HCT116 (cell line): ENCODE data around the gene PYY. TPM values are rescaled to one million over a fixed set of nuclear protein-coding genes. Genes with fewer than 3 reads are reported as not detected.

Source experiments
- ATAC-seq: fragments of 200-7000 bp; cut with Tn5 transposase; 2 replicates; pipeline ENCODE4 v1.9.1; 2020; ENCODE audit warnings: mild to moderate bottlenecking, moderate library complexity
- BruUV-seq: library from RNA; stranded (reverse); fragments of 400-500 nt; replicated peaks from 2 replicates; lab custom pipeline; 2021; lab: Mats Ljungman, UMichigan
- CTCF ChIA-PET: fragments of 300-600 bp; sonication (Branson Sonifier 250); formaldehyde crosslinking; loops from one replicate; lab custom pipeline; 2021; ENCODE audit warnings: antibody characterized with exemption; lab: Charles Lee
- POLR2A ChIA-PET: fragments of 300-600, 350-600 bp; sonication (Branson Sonifier 250); formaldehyde crosslinking; loops from one replicate; lab custom pipeline; 2021; ENCODE audit warnings: antibody characterized with exemption; lab: Charles Lee
- RAD21 ChIA-PET, 2 experiments: fragments of 300-600 bp; sonication (Branson Sonifier 250); formaldehyde crosslinking; loops; one replicate each; lab custom pipeline; 2023; ENCODE audit warnings: low total read pairs in 2 of 2; ENCODE audit not compliant: uncharacterized antibody in 2 of 2, unreplicated experiment in 2 of 2, low non-redundant PET in 1 of 2; lab: Charles Lee
- DNase-seq: peaks from one replicate; pipeline ENCODE4 v3.0.0-alpha.2; 2010; ENCODE audit warnings: low read depth, low spot score
- H2AFZ ChIP-seq: fragments of 200-600 bp; shearing (Covaris generic), sonication (generic); 2 replicates; pipeline ENCODE4 v1.6.1; 2017; ENCODE audit warnings: low read depth, mixed run types, mixed read lengths, antibody characterized with exemption, low read length; ENCODE audit not compliant: poor library complexity, severe bottlenecking
- H3K27ac ChIP-seq: 2 replicates; pipeline ENCODE4 v1.5.1; 2012; ENCODE audit warnings: low read depth, low read length
- H3K27me3 ChIP-seq: fragments of 200-600 bp; sonication (generic); 2 replicates; pipeline ENCODE4 v1.6.1; 2016; ENCODE audit warnings: mixed run types, low read length, mixed read lengths; ENCODE audit not compliant: insufficient read depth
- H3K36me3 ChIP-seq, 2 experiments: fragments of 200-500 bp in 1 of 2; fragments of 200-600 bp in 1 of 2; sonication (Bioruptor generic) in 1 of 2; sonication (generic) in 1 of 2; 2 replicates each; pipeline versions ENCODE4 v1.5.1 to v1.6.1; 2014 to 2016; ENCODE audit warnings: low read length in 2 of 2, inconsistent platforms in 1 of 2, mixed read lengths in 1 of 2, mixed run types in 1 of 2; ENCODE audit not compliant: insufficient read depth in 2 of 2, control insufficient read depth in 1 of 2
- H3K4me1 ChIP-seq, 2 experiments: fragments of 200-600 bp in 1 of 2; sonication (generic) in 1 of 2; 2 replicates each; pipeline versions ENCODE4 v1.5.1 to v1.6.1; 2012 to 2017; ENCODE audit warnings: low read length in 2 of 2, inconsistent platforms in 1 of 2, mild to moderate bottlenecking in 1 of 2, mixed read lengths in 1 of 2, mixed run types in 1 of 2, moderate library complexity in 1 of 2; ENCODE audit not compliant: insufficient read depth in 2 of 2, control insufficient read depth in 1 of 2
- H3K4me2 ChIP-seq: fragments of 200-600 bp; sonication (generic); 2 replicates; pipeline ENCODE4 v1.6.1; 2017; ENCODE audit warnings: mixed run types, low read length, mixed read lengths
- H3K4me3 ChIP-seq, 2 experiments: fragments of 200-600 bp in 1 of 2; sonication (generic) in 1 of 2; replicated peaks in 1 of 2; 2 replicates each; pipeline ENCODE4 v1.5.1; 2011 to 2016; ENCODE audit warnings: low read length in 2 of 2, control low read depth in 1 of 2, low read depth in 1 of 2, mild to moderate bottlenecking in 1 of 2, mixed read lengths in 1 of 2, mixed run types in 1 of 2
- H3K79me2 ChIP-seq: fragments of 200-600 bp; sonication (generic); 2 replicates; pipeline ENCODE4 v1.6.1; 2017; ENCODE audit warnings: mild to moderate bottlenecking, mixed run types, low read length, moderate library complexity, mixed read lengths; ENCODE audit not compliant: insufficient read depth
- H3K9ac ChIP-seq: fragments of 200-600 bp; sonication (generic); 2 replicates; pipeline ENCODE4 v1.6.1; 2016; ENCODE audit warnings: low read length, mixed read lengths
- H3K9me2 ChIP-seq: fragments of 200-600 bp; sonication (generic), shearing (Covaris generic); 2 replicates; pipeline ENCODE4 v1.6.1; 2017; ENCODE audit warnings: mixed run types, mild to moderate bottlenecking, moderate library complexity; ENCODE audit not compliant: insufficient read depth
- H3K9me3 ChIP-seq, 2 experiments: fragments of 200-500 bp in 1 of 2; fragments of 200-600 bp in 1 of 2; sonication (Bioruptor generic) in 1 of 2; sonication (generic) in 1 of 2; 2 replicates each; pipeline ENCODE4 v1.6.1; 2014 to 2017; ENCODE audit warnings: low read length in 2 of 2, mixed read lengths in 2 of 2, inconsistent platforms in 1 of 2, low read depth in 1 of 2, mild to moderate bottlenecking in 1 of 2, mixed run types in 1 of 2, moderate library complexity in 1 of 2; ENCODE audit not compliant: control insufficient read depth in 1 of 2, insufficient read depth in 1 of 2
- H4K20me1 ChIP-seq: fragments of 200-600 bp; sonication (generic), shearing (Covaris generic); 2 replicates; pipeline ENCODE4 v1.6.1; 2017; ENCODE audit warnings: mixed run types, mild to moderate bottlenecking, moderate library complexity; ENCODE audit not compliant: insufficient read depth
- EZH2 ChIP-seq: fragments of 200-600 bp; sonication (generic); IDR thresholded peaks from 2 replicates; pipeline ENCODE4 v1.6.1; 2017; ENCODE audit warnings: antibody characterized with exemption, mixed run types
- RAD21 ChIP-seq: IDR thresholded peaks from 2 replicates; pipeline ENCODE4 v1.6.1; 2012; ENCODE audit warnings: low read depth, mild to moderate bottlenecking
- SP1 ChIP-seq: IDR thresholded peaks from 2 replicates; pipeline ENCODE4 v1.6.1; 2012; ENCODE audit warnings: low read depth
- TCF7L2 ChIP-seq: IDR thresholded peaks from 2 replicates; pipeline ENCODE4 v1.7.0; 2011; ENCODE audit warnings: borderline replicate concordance, inconsistent platforms; ENCODE audit not compliant: insufficient read depth, insufficient read length; ENCODE audit errors: extremely low read depth
- intact Hi-C: fragments of 100-400 bp; cut with micrococcal nuclease; formaldehyde crosslinking; loops from 2 replicates; pipeline ENCODE4 v1.10.0; 2022
- total RNA-seq: library from RNA; stranded (reverse); gene quantifications from one replicate; pipeline ENCODE4 v1.2.1, GENCODE V29; 2021; ENCODE audit not compliant: unreplicated experiment
- TF ChIP-seq, protein P1 (sequence below): IDR thresholded peaks from 2 replicates; pipeline ENCODE4 v1.6.1; 2012

PYY gene
- total RNA-seq, 1 experiment from 2014 or later = 0.52 TPM

DNA sequence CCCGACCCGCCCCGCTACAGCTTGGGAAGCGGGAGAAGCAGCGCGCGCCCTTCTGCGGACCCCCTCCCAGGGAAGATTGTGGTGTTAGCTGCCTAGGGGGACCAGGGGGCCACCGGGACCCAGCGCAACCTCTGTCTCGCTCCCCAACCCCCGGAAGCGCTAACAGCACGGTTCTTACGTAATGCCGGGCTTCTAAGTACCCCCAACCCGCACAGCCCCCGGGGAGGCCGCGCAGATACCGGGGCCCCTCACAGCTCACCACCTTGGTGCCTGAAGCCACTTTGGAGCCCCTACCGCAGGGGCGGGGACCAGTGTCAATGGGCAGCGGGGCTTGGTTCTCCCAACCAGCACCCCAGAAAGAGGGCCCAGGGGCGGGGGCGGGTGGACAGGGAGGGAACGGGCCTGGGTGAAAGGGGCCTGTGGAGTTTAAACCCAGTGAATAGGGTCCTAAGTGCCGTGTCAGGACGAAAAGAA lies 46.8 kb downstream of the PYY start:
- no peaks in the 10 kb centered on the region for H3K79me2 ChIP-seq
- H3K4me1 ChIP-seq = peaks cover 21 to 36% of the 10 kb centered on the region in 2 experiments
- peak overlapping the region; percentile 96 for H2AFZ ChIP-seq
- H3K36me3 ChIP-seq = no peaks in the 10 kb centered on the region
- RAD21 ChIA-PET = no interaction called here
- H3K9me2 ChIP-seq = no peaks in the 10 kb centered on the region
- CTCF ChIA-PET = interaction anchor here (0.7 kb wide), 1 partner anchor 37 kb away, joined by 5 read pairs; no protein-coding TSS in a partner anchor
- BruUV-seq = no TSS peak
- ATAC-seq (peak; percentile 9), DNase-seq (no peak)
- TF ChIP-seq, protein P1, sequence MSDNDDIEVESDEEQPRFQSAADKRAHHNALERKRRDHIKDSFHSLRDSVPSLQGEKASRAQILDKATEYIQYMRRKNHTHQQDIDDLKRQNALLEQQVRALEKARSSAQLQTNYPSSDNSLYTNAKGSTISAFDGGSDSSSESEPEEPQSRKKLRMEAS = no peak
- no peak for TF ChIP-seq EZH2
- TF ChIP-seq RAD21 = no peak
- H4K20me1 ChIP-seq = no peaks in the 10 kb centered on the region
- peak overlapping the region; percentile 62; the same call in 1 of the 2 replicates for H3K27ac ChIP-seq
- POLR2A ChIA-PET = interaction anchor here (0.6 kb wide), 1 partner anchor 234 kb away, joined by 3 read pairs; no protein-coding TSS in a partner anchor
- peak overlapping the region; percentile 99 for H3K4me2 ChIP-seq
- peak overlapping the region; percentile 42 for H3K9ac ChIP-seq
- intact Hi-C loops = loop anchor here (10.0 kb wide), 1 partner anchor 458 kb away; the partner anchor contains the start of gene FAM171A2
- H3K4me3 ChIP-seq = peak overlapping the region; percentile 56 to 64
- H3K27me3 ChIP-seq = no peaks in the 10 kb centered on the region
- no peaks in the 10 kb centered on the region for H3K9me3 ChIP-seq

DNA sequence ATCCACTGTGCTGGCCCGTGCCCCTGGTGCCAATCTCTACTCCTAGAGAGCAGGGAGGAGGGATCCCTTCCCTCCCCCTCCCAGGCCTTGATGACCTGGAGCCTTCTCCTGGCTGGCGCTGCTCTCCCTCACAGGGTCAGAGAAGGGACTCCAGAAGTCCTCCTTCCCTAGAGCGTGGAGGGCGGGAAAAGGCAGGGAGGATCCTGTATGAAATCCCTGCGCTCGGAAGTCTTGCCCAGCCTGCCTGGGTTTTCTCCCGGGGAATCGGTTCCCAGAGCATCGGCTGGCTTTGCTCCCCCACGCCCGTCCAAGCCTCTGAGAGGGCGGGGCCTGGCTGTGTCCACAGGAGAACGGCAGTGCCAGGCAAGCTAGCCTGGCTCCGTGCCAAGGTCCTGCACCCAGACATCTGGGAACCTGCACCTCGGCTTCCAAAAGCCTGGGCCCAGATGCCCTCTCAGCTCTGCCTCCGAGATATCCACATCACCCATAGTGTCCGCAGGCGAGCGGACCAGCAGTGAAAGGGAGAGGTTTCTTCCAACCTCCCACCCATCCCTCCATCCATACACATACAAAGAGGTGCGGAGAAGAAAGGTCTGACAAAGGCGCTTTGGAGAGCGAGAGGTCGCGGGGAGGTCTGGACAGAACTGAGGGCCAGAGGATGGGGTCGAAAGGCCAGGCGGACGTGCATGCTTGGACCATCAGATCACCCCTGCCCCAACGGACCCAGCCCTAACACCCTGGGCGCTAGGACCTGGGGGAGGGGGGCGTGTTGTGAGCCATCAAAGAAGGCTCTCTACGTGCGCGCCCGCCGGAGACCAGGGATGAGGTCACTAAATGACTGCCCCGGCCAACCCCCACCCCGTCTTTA lies 47.5 kb downstream of the PYY start:
- Histone ChIP-seq H3K4me2 (peak overlapping the region; percentile 99), H3K36me3 (no peaks in the 10 kb centered on the region), H3K9me2 (no peaks in the 10 kb centered on the region), H3K27ac (no peak overlapping the region), H3K79me2 (no peaks in the 10 kb centered on the region), H3K9me3 (no peaks in the 10 kb centered on the region), H3K9ac (no peak overlapping the region), H3K27me3 (no peaks in the 10 kb centered on the region), H3K4me3 (peak overlapping the region; percentile 56 to 64), H3K4me1 (peaks cover 21 to 42% of the 10 kb centered on the region in 2 experiments), H2AFZ (no peak overlapping the region), H4K20me1 (no peaks in the 10 kb centered on the region)
- CTCF ChIA-PET = interaction anchor here (0.7 kb wide), 1 partner anchor 38 kb away, joined by 5 read pairs; no protein-coding TSS in a partner anchor
- intact Hi-C loops = loop anchor here (10.0 kb wide), 1 partner anchor 459 kb away; the partner anchor contains the start of gene FAM171A2
- DNase-seq (no peak), ATAC-seq (peak; percentile 26)
- TF ChIP-seq SP1 (peak; percentile 58; the same call in 1 of the 2 replicates), TCF7L2 (peak; percentile 97), RAD21 (no peak)
- POLR2A ChIA-PET = interaction anchor here (0.6 kb wide), 1 partner anchor 235 kb away, joined by 3 read pairs; no protein-coding TSS in a partner anchor
- no TSS peak for BruUV-seq
- RAD21 ChIA-PET = no interaction called here
